ENCODE measurements around the gene NINJ2. TPM values are rescaled to one million over a fixed set of nuclear protein-coding genes. Genes with fewer than 3 reads are reported as not detected.

NINJ2 gene
- total and polyA plus RNA-seq, 10 of the 15 experiments (the other 5 are each of a cell fraction or from before 2014, with no cell fraction given) = 8.9 to 51.6 (median 21.3) TPM

DNA sequence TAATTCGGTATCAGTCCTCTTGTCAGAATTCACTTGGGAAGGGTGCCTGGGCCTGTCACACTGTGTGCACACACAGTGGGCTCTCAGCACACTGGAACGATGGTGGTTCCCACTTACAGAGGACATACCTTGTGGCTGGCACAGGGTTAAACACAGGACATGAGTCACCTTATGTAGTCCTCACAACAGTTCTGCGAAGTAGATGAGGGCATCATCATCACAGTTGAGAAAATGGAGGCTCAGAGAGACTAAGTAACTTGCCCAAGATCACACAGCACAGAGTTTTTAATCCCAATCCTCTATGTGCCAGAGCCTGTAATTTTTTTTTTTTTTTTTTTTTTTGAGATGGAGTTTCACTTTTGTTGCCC lies 90.7 kb downstream of the NINJ2 start:
- H3K79me2 ChIP-seq (ENCODE audit: control insufficient read depth, insufficient read depth, low read length) = no peaks in the 10 kb centered on the region
- FAIRE-seq (no peak), DNase-seq (ENCODE audit: low read depth, low spot score) (no peak), ATAC-seq (no peak)
- intact Hi-C loops (cut with micrococcal nuclease; ENCODE audit: unreplicated experiment) = no loop called here
- no peaks in the 10 kb centered on the region for H3K9me3 ChIP-seq (replicated peaks; ENCODE audit: control insufficient read depth, insufficient read depth, low read length)
- H3K4me2 ChIP-seq (ENCODE audit: control insufficient read depth, insufficient read depth) = no peak overlapping the region
- SMC1A ChIA-PET (ENCODE audit: uncharacterized antibody, unreplicated experiment) = interaction anchor here (1.5 kb wide), 1 partner anchor 180 kb away, joined by 3 read pairs; the partner anchor contains the start of gene WNK1
- no peak overlapping the region for H3K9ac ChIP-seq (ENCODE audit: control insufficient read depth, insufficient read depth, low read length)
- RAD21 ChIA-PET (ENCODE audit: unreplicated experiment) = interaction anchor here (0.6 to 1.1 kb wide), 5 partner anchors 20 to 242 kb away, joined by 3 to 4 read pairs (median 3); no protein-coding TSS in a partner anchor
- no TSS peak for BruUV-seq (replicated peaks)
- H3K4me3 ChIP-seq = no peak overlapping the region
- POLR2A ChIA-PET = interaction anchor here (0.6 to 0.7 kb wide), 4 partner anchors 21 to 376 kb away, joined by 4 to 7 read pairs (median 6); no protein-coding TSS in a partner anchor
- no peak overlapping the region for H2AFZ ChIP-seq (ENCODE audit: control insufficient read depth, low read depth, low read length)
- WGBS (ENCODE audit: insufficient coverage, insufficient replicate concordance, low lambda C conversion rate, missing lambda C conversion rate) = 81% methylated on average over 3 of the region's 3 CpGs
- no peak overlapping the region for H3K27ac ChIP-seq (ENCODE audit: control insufficient read depth, insufficient read depth)
- in situ Hi-C loops (cut with MboI) = no loop called here
- CTCF ChIA-PET = interaction anchor here (0.6 to 5.2 kb wide), 3 partner anchors 243 to 1029 kb away, joined by 3 to 50 read pairs (median 3); no protein-coding TSS in a partner anchor
- no peaks in the 10 kb centered on the region for H3K36me3 ChIP-seq (ENCODE audit: control insufficient read depth in 2 of 2, insufficient read depth in 2 of 2, low read length in 1 of 2)
- H3K4me1 ChIP-seq (ENCODE audit: control insufficient read depth, insufficient read depth, low read length) = peaks cover 10% of the 10 kb centered on the region
- H3K27me3 ChIP-seq (replicated peaks in 1 of 2; ENCODE audit: control insufficient read depth in 2 of 2, insufficient read depth in 2 of 2, low read length in 1 of 2) = no peaks in the 10 kb centered on the region
- TF ChIP-seq, protein P1, sequence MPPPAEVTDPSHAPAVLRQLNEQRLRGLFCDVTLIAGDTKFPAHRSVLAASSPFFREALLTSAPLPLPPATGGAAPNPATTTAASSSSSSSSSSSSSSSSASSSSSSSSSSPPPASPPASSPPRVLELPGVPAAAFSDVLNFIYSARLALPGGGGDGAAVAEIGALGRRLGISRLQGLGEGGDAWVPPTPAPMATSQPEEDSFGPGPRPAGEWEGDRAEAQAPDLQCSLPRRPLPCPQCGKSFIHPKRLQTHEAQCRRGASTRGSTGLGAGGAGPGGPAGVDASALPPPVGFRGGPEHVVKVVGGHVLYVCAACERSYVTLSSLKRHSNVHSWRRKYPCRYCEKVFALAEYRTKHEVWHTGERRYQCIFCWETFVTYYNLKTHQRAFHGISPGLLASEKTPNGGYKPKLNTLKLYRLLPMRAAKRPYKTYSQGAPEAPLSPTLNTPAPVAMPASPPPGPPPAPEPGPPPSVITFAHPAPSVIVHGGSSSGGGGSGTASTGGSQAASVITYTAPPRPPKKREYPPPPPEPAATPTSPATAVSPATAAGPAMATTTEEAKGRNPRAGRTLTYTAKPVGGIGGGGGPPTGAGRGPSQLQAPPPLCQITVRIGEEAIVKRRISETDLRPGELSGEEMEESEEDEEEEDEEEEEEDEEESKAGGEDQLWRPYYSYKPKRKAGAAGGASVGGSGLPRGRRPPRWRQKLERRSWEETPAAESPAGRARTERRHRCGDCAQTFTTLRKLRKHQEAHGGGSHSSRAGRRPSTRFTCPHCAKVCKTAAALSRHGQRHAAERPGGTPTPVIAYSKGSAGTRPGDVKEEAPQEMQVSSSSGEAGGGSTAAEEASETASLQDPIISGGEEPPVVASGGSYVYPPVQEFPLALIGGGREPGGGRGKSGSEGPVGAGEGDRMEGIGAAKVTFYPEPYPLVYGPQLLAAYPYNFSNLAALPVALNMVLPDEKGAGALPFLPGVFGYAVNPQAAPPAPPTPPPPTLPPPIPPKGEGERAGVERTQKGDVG (CRISPR knock-in tag; IDR thresholded peaks at IDR 0.05) = no peak
- TF ChIP-seq ZZZ3 (IDR thresholded peaks at IDR 0.05; ENCODE audit: control insufficient read depth, insufficient read length, low read depth) (no peak), NFXL1 (IDR thresholded peaks at IDR 0.05; ENCODE audit: borderline replicate concordance) (no peak), EGR1 (IDR thresholded peaks at IDR 0.05; ENCODE audit: borderline replicate concordance in 1 of 2, low read depth in 2 of 2, low read length in 2 of 2) (no peak), MTA3 (IDR thresholded peaks at IDR 0.05; ENCODE audit: borderline replicate concordance, low read length) (no peak), RELB (IDR thresholded peaks at IDR 0.05; ENCODE audit: low read depth) (no peak), NFYB (IDR thresholded peaks at IDR 0.05; ENCODE audit: insufficient read depth, low read depth, low read length) (no peak), HDGF (IDR thresholded peaks at IDR 0.05) (no peak), FOXM1 (IDR thresholded peaks at IDR 0.05; ENCODE audit: low read depth, low read length) (no peak)
- H4K20me1 ChIP-seq (ENCODE audit: control insufficient read depth, insufficient read depth) = no peaks in the 10 kb centered on the region

All from GM12878 (cell line).